CD14-positive monocyte (primary cell): Measurements from ENCODE around the gene CDH4. TPM values are rescaled to one million over a fixed set of nuclear protein-coding genes. Genes with fewer than 3 reads are reported as not detected.
"Not testable (repeated sequence)": the region's sequence is repeated elsewhere in the genome, so short reads cannot be mapped to it uniquely, and the experiment has no call there.

Experiments
- DNase-seq, 3 donors: peaks; one replicate each; pipeline ENCODE4 v3.0.0-alpha.2; 2011 to 2022
- H2AFZ ChIP-seq: 2 replicates; pipeline ENCODE4 v1.6.0; 2012; ENCODE audit warnings: mild to moderate bottlenecking, low read depth, low read length, inconsistent platforms; ENCODE audit not compliant: insufficient read depth, poor library complexity, severe bottlenecking
- H3K27ac ChIP-seq, 2 donors: 1 replicate in 1 of 2; 2 replicates in 1 of 2; pipeline ENCODE4 v1.5.1; 2012 to 2013; ENCODE audit warnings: low read length in 2 of 2, control low read depth in 1 of 2, inconsistent platforms in 1 of 2, low read depth in 1 of 2, mild to moderate bottlenecking in 1 of 2
- H3K27me3 ChIP-seq, 2 donors: one replicate each; pipeline versions ENCODE4 v1.6.0 to v1.6.1; 2011 to 2013; ENCODE audit warnings: low read length in 2 of 2; ENCODE audit not compliant: control insufficient read depth in 2 of 2, insufficient read depth in 2 of 2
- H3K36me3 ChIP-seq, 2 donors: replicated peaks in 1 of 2; 1 replicate in 1 of 2; 2 replicates in 1 of 2; pipeline versions ENCODE4 v1.5.1 to v1.6.1; 2012 to 2013; ENCODE audit warnings: low read length in 2 of 2, control low read depth in 1 of 2, inconsistent platforms in 1 of 2, mild to moderate bottlenecking in 1 of 2; ENCODE audit not compliant: insufficient read depth in 2 of 2, control insufficient read depth in 1 of 2
- H3K4me1 ChIP-seq, 2 donors: 1 replicate in 1 of 2; 2 replicates in 1 of 2; pipeline versions ENCODE4 v1.5.1 to v1.6.1; 2012 to 2013; ENCODE audit warnings: low read length in 2 of 2, control low read depth in 1 of 2, inconsistent platforms in 1 of 2, mild to moderate bottlenecking in 1 of 2, moderate library complexity in 1 of 2; ENCODE audit not compliant: insufficient read depth in 2 of 2, control insufficient read depth in 1 of 2
- H3K4me2 ChIP-seq: replicated peaks from 2 replicates; pipeline ENCODE3; 2012; ENCODE audit warnings: low read length, moderate library complexity, mild to moderate bottlenecking; ENCODE audit not compliant: poor library complexity, severe bottlenecking; ENCODE audit errors: extremely low read depth
- H3K4me3 ChIP-seq, 3 experiments: fragments of 200-600 bp in 1 of 3; sonication (generic) in 1 of 3; replicated peaks in 1 of 3; 1 replicate in 2 of 3; 2 replicates in 1 of 3; pipeline ENCODE4 v1.5.1; 2011 to 2013; ENCODE audit warnings: low read length in 3 of 3, mild to moderate bottlenecking in 3 of 3, control low read depth in 2 of 3, low read depth in 2 of 3, inconsistent platforms in 1 of 3, moderate library complexity in 1 of 3
- H3K79me2 ChIP-seq: 2 replicates; pipeline ENCODE4 v1.6.0; 2012; ENCODE audit warnings: mild to moderate bottlenecking, control low read depth, inconsistent platforms, low read length, moderate library complexity; ENCODE audit not compliant: insufficient read depth
- H3K9ac ChIP-seq: 2 replicates; pipeline ENCODE4 v1.6.0; 2017; ENCODE audit warnings: low read length, mild to moderate bottlenecking; ENCODE audit not compliant: insufficient read depth, poor library complexity, severe bottlenecking
- H3K9me3 ChIP-seq, 2 donors: replicated peaks in 1 of 2; 1 replicate in 1 of 2; 2 replicates in 1 of 2; pipeline versions ENCODE4 v1.5.1 to v1.6.1; 2012 to 2013; ENCODE audit warnings: low read length in 2 of 2, control low read depth in 1 of 2; ENCODE audit not compliant: control insufficient read depth in 1 of 2, insufficient read depth in 1 of 2
- H4K20me1 ChIP-seq: 2 replicates; pipeline ENCODE4 v1.6.0; 2012; ENCODE audit warnings: mild to moderate bottlenecking, low read length, control low read depth, moderate library complexity; ENCODE audit not compliant: insufficient read depth
- H3K27ac Mint-ChIP-seq, 7 donors: one replicate each; pipeline ENCODE4 v1.8.0; 2020; ENCODE audit warnings: mild to moderate bottlenecking in 7 of 7, mixed read lengths in 7 of 7, moderate library complexity in 6 of 7, inconsistent platforms in 2 of 7
- H3K27me3 Mint-ChIP-seq, 3 donors: one replicate each; pipeline ENCODE4 v1.8.0; 2021 to 2022; ENCODE audit warnings: low read depth in 3 of 3, mild to moderate bottlenecking in 3 of 3, mixed read lengths in 3 of 3, moderate library complexity in 3 of 3, inconsistent platforms in 1 of 3
- H3K36me3 Mint-ChIP-seq, 2 donors: one replicate each; pipeline ENCODE4 v1.8.0; 2020; ENCODE audit warnings: mixed read lengths in 2 of 2, inconsistent platforms in 1 of 2, mild to moderate bottlenecking in 1 of 2
- H3K4me1 Mint-ChIP-seq: one replicate; pipeline ENCODE4 v1.8.0; 2020; ENCODE audit warnings: mild to moderate bottlenecking, mixed read lengths
- H3K4me3 Mint-ChIP-seq, 2 donors: one replicate each; pipeline ENCODE4 v1.8.0; 2020; ENCODE audit warnings: mild to moderate bottlenecking in 2 of 2, mixed read lengths in 2 of 2, moderate library complexity in 1 of 2
- H3K9me3 Mint-ChIP-seq, 7 donors: one replicate each; pipeline ENCODE4 v1.8.0; 2020 to 2022; ENCODE audit warnings: mixed read lengths in 7 of 7, mild to moderate bottlenecking in 6 of 7, moderate library complexity in 6 of 7, inconsistent platforms in 2 of 7
- WGBS: methylation state at CpG from one replicate; pipeline ENCODE4 v1.1.5; 2013; ENCODE audit warnings: missing lambda C conversion rate; ENCODE audit not compliant: insufficient coverage; 5-methylcytosine and 5-hydroxymethylcytosine counted together
- intact Hi-C, 2 donors: fragments of 100-400 bp; cut with micrococcal nuclease; formaldehyde crosslinking; loops; one replicate each; pipeline versions ENCODE4 v1.15.0 to v1.15.1; 2023
- polyA plus RNA-seq, 3 donors: library from polyadenylated mRNA; depleted of rRNA in 1 of 3; unstranded in 2 of 3; stranded (reverse) in 1 of 3; fragments of 300-500 nt in 2 of 3; fragments of >200 nt in 1 of 3; fragmentation: Illumina TruSeq in 2 of 3; gene quantifications; 1 replicate in 2 of 3; 2 replicates in 1 of 3; pipeline ENCODE4 v1.2.3, GENCODE V29; 2012 to 2021
- TF ChIP-seq, protein P1 (sequence below): fragments of 200-600 bp; IDR thresholded peaks from one replicate; pipeline ENCODE4 v1.8.0; 2022; ENCODE audit warnings: antibody characterized with exemption, mild to moderate bottlenecking

The CDH4 gene
- polyA plus RNA-seq, 3 donors: not detected

DNA sequence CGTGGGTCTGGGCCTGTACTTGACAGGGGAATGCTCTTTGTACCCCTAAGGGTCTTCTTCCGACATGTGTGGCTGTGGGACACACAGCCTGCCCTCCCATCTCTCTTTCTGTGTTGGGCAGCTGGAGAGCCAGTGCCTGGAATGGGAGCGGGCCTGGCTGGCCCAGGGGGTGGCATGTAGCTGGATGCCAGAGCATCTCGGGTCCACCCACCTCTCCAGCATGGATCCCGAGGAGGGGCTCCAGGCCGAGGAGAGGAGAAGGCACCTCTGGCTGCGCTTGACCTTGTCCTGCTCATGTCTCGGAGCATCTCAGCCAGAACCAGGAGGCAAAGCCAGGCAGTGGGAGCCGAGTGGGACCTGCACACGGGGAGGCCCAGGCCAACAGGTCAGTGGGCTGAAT, 16.0 kb downstream of the CDH4 start:
- Histone ChIP-seq H3K4me3 (no peak overlapping the region), H3K79me2 (no peaks in the 10 kb centered on the region), H4K20me1 (no peaks in the 10 kb centered on the region), H2AFZ (no peak overlapping the region), H3K4me1 (no peaks in the 10 kb centered on the region), H3K9ac (no peak overlapping the region), H3K9me3 (peaks cover 0 to 2% of the 10 kb centered on the region in 2 donors), H3K27ac (no peak overlapping the region), H3K27me3 (no peaks in the 10 kb centered on the region), H3K36me3 (no peaks in the 10 kb centered on the region), H3K4me2 (no peak overlapping the region)
- TF ChIP-seq, protein P1, sequence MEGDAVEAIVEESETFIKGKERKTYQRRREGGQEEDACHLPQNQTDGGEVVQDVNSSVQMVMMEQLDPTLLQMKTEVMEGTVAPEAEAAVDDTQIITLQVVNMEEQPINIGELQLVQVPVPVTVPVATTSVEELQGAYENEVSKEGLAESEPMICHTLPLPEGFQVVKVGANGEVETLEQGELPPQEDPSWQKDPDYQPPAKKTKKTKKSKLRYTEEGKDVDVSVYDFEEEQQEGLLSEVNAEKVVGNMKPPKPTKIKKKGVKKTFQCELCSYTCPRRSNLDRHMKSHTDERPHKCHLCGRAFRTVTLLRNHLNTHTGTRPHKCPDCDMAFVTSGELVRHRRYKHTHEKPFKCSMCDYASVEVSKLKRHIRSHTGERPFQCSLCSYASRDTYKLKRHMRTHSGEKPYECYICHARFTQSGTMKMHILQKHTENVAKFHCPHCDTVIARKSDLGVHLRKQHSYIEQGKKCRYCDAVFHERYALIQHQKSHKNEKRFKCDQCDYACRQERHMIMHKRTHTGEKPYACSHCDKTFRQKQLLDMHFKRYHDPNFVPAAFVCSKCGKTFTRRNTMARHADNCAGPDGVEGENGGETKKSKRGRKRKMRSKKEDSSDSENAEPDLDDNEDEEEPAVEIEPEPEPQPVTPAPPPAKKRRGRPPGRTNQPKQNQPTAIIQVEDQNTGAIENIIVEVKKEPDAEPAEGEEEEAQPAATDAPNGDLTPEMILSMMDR: no peak
- Mint-ChIP-seq H3K27me3 (peaks cover 0 to 7% (median 4%) of the 10 kb centered on the region in 3 donors), H3K9me3 (peaks cover 0 to 3% (median 0%) of the 10 kb centered on the region in 7 donors), H3K4me1 (peaks cover 3% of the 10 kb centered on the region), H3K36me3 (no peaks in the 10 kb centered on the region), H3K27ac (no peak overlapping the region), H3K4me3 (no peak overlapping the region)
- 96% methylated on average over 10 of the region's 10 CpGs for WGBS
- intact Hi-C loops: loop anchor here (10.0 kb wide), 1 partner anchor 1053 kb away; no protein-coding TSS in a partner anchor
- DNase-seq: no peak

DNA sequence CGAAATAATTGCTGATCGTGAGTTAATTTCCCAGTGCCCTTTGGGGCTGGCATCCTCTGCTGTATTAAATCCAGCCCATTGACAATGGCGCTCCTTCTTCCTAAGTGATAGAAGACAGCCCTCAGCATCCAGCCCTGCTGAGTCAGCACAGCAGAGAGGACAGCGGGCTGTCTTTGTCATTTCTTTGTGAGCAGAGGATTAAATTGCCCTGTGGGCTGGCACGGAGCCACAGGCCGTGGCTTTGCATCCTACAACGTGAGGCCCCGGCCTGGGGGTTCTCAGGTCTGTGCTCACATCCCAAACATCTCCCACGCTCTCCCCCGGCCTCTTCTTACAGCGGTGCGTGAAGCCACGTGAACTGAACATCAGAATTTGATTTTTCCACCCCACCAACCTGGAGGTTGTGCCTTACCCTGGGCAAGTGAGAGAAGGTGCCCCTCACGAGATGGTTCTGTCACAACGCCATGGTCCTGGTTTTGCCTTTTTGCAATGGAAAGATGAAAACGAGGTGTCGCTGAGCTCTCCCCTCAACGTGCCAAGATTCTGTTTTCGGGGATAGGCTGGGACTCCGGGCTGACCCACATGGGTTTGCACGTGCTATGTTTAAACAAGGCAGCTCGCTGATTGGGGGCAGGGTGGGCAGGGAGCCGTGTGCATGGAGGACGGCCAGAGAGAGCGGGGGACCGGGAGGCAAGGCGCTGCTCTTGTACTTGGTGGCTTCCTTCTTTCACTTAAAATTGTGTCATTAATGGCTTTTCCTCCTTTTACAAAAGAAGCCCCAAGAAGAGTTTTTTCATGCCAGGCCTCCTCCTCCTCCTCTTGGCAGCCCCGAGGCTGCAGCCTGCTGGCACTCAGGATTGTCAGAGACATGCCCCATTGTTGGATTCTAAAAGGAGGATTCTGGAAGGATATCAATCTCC, 19.5 kb downstream of the CDH4 start:
- Mint-ChIP-seq H3K27ac (peak overlapping the region in 1 of 7 donors; percentile 36), H3K36me3 (no peaks in the 10 kb centered on the region), H3K9me3 (peaks cover 7 to 21% (median 13%) of the 10 kb centered on the region in 7 donors), H3K27me3 (peaks cover 0 to 4% (median 3%) of the 10 kb centered on the region in 3 donors), H3K4me3 (no peak overlapping the region), H3K4me1 (no peaks in the 10 kb centered on the region)
- peaks cover 11 to 23% of the 10 kb centered on the region in 2 donors for H3K9me3 ChIP-seq
- H3K9ac ChIP-seq: no peak overlapping the region
- no peak overlapping the region for H3K4me3 ChIP-seq
- no peaks in the 10 kb centered on the region for H4K20me1 ChIP-seq
- H3K4me2 ChIP-seq: no peak overlapping the region
- no peak overlapping the region for H2AFZ ChIP-seq
- 75% methylated on average over 22 of the region's 28 CpGs for WGBS
- H3K36me3 ChIP-seq: no peaks in the 10 kb centered on the region
- no peaks in the 10 kb centered on the region for H3K79me2 ChIP-seq
- H3K27ac ChIP-seq: no peak overlapping the region
- no peak for DNase-seq
- no peaks in the 10 kb centered on the region for H3K4me1 ChIP-seq
- TF ChIP-seq, protein P1: no peak
- no peaks in the 10 kb centered on the region for H3K27me3 ChIP-seq
- intact Hi-C loops: no loop called here

DNA sequence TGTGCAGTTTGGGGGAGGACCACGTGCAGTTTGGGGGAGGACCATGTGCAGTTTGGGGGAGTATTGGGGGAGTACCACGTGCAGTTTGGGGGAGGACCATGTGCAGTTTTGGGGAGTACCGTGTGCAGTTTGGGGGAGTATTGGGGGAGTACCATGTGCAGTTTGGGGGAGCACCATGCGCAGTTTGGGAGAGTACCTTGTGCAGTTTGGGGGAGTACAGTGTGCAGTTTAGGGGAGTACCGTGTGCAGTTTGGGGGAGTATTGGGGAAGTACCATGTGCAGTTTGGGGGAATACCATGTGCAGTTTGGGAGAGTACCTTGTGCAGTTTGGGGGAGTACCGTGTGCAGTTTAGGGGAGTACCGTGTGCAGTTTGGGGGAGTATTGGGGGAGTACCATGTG, 21.0 kb downstream of the CDH4 start:
- H3K79me2 ChIP-seq, H2AFZ ChIP-seq, H3K4me1 Mint-ChIP-seq, H3K4me1 ChIP-seq, H3K4me3 ChIP-seq, H3K36me3 ChIP-seq, DNase-seq, H4K20me1 ChIP-seq, H3K27ac Mint-ChIP-seq, H3K27ac ChIP-seq, intact Hi-C loops, H3K4me2 ChIP-seq, H3K27me3 Mint-ChIP-seq, H3K36me3 Mint-ChIP-seq, H3K27me3 ChIP-seq, H3K9ac ChIP-seq, H3K4me3 Mint-ChIP-seq: not testable (repeated sequence)
- peaks cover 10 to 21% (median 13%) of the 10 kb centered on the region in 7 donors for H3K9me3 Mint-ChIP-seq
- 86% methylated on average over 5 of the region's 7 CpGs for WGBS
- peaks cover 11 to 28% of the 10 kb centered on the region in 2 donors for H3K9me3 ChIP-seq
